B cell (primary cell): ENCODE results near the gene CFAP44. TPM values are rescaled to one million over a fixed set of nuclear protein-coding genes. Genes with fewer than 3 reads are reported as not detected.

ENCODE experiments used
- ATAC-seq: fragments of 200-7000 bp; cut with Tn5 transposase; one replicate; pipeline ENCODE4 v1.10.0; 2021; ENCODE audit warnings: low read depth, mild to moderate bottlenecking, moderate number of reproducible peaks, moderate library complexity
- CTCF ChIA-PET: fragments of 350-600 bp; sonication (Branson Sonifier 250); formaldehyde crosslinking; loops from one replicate; lab custom pipeline; 2021; ENCODE audit warnings: antibody characterized with exemption, inconsistent platforms; lab: Charles Lee
- POLR2A ChIA-PET: fragments of 350-600 bp; sonication (Branson Sonifier 250); formaldehyde crosslinking; loops from one replicate; lab custom pipeline; 2021; ENCODE audit warnings: antibody characterized with exemption; lab: Charles Lee
- DNase-seq: peaks from one replicate; pipeline ENCODE4 v3.0.0; 2013
- H2AFZ ChIP-seq: 2 replicates; pipeline ENCODE4 v1.6.1; 2012; ENCODE audit warnings: mild to moderate bottlenecking, low read depth, low read length; ENCODE audit not compliant: insufficient read depth, poor library complexity, severe bottlenecking
- H3K27ac ChIP-seq, 2 donors: 1 replicate in 1 of 2; 2 replicates in 1 of 2; pipeline ENCODE4 v1.5.1; 2012 to 2013; ENCODE audit warnings: low read length in 2 of 2, mild to moderate bottlenecking in 2 of 2, moderate library complexity in 1 of 2
- H3K27me3 ChIP-seq, 4 experiments: fragments of 200-600 bp in 1 of 4; sonication (generic) in 1 of 4; replicated peaks in 1 of 4; 1 replicate in 2 of 4; 2 replicates in 2 of 4; pipeline versions ENCODE4 v1.6.1 to v1.7.0; 2013 to 2016; ENCODE audit warnings: low read length in 3 of 4, mild to moderate bottlenecking in 2 of 4, mixed read lengths in 1 of 4, moderate library complexity in 1 of 4; ENCODE audit not compliant: insufficient read depth in 4 of 4, control insufficient read depth in 3 of 4; ENCODE audit errors: control extremely low read depth in 1 of 4
- H3K36me3 ChIP-seq, 2 experiments: replicated peaks in 1 of 2; 1 replicate in 1 of 2; 2 replicates in 1 of 2; pipeline versions ENCODE4 v1.6.1 to v1.7.1; 2013; ENCODE audit warnings: low read length in 1 of 2; ENCODE audit not compliant: insufficient read depth in 2 of 2, control insufficient read depth in 1 of 2; ENCODE audit errors: control extremely low read depth in 1 of 2, extremely low read depth in 1 of 2
- H3K4me1 ChIP-seq, 2 donors: fragments of 200-600 bp in 1 of 2; sonication (generic) in 1 of 2; 1 replicate in 1 of 2; 2 replicates in 1 of 2; pipeline versions ENCODE4 v1.5.1 to v1.6.1; 2013 to 2017; ENCODE audit warnings: low read length in 2 of 2; ENCODE audit not compliant: control insufficient read depth in 2 of 2, insufficient read depth in 2 of 2
- H3K4me2 ChIP-seq: replicated peaks from 2 replicates; pipeline ENCODE3; 2012; ENCODE audit warnings: mild to moderate bottlenecking, low read depth, low read length; ENCODE audit not compliant: poor library complexity, severe bottlenecking
- H3K4me3 ChIP-seq, 5 experiments: fragments of 200-600 bp in 1 of 5; sonication (generic) in 1 of 5; 1 replicate in 3 of 5; 2 replicates in 2 of 5; pipeline versions ENCODE4 v1.5.1 to v1.7.0; 2011 to 2016; ENCODE audit warnings: low read length in 4 of 5, mild to moderate bottlenecking in 4 of 5, low read depth in 2 of 5, control low read depth in 1 of 5, moderate library complexity in 1 of 5; ENCODE audit not compliant: insufficient read depth in 1 of 5; ENCODE audit errors: control extremely low read depth in 1 of 5, extremely low read depth in 1 of 5
- H3K79me2 ChIP-seq: fragments of 200-600 bp; sonication (generic); one replicate; pipeline ENCODE4 v1.6.0; 2016; ENCODE audit warnings: low read length; ENCODE audit not compliant: control insufficient read depth, insufficient read depth
- H3K9ac ChIP-seq: fragments of 200-600 bp; sonication (generic); 2 replicates; pipeline ENCODE4 v1.6.1; 2017; ENCODE audit warnings: mild to moderate bottlenecking, low read length, moderate library complexity
- H3K9me3 ChIP-seq, 3 donors: one replicate each; pipeline versions ENCODE4 v1.6.1 to v1.7.1; 2013; ENCODE audit warnings: low read length in 2 of 3; ENCODE audit not compliant: control insufficient read depth in 2 of 3, insufficient read depth in 1 of 3; ENCODE audit errors: control extremely low read depth in 1 of 3
- H4K20me1 ChIP-seq: 2 replicates; pipeline ENCODE4 v1.6.0; 2012; ENCODE audit warnings: mild to moderate bottlenecking, low read length; ENCODE audit not compliant: insufficient read depth, control insufficient read depth, poor library complexity, severe bottlenecking
- H3K27ac Mint-ChIP-seq: one replicate; pipeline ENCODE4 v1.8.0; 2021; ENCODE audit warnings: mixed read lengths
- H3K27me3 Mint-ChIP-seq: one replicate; pipeline ENCODE4 v1.8.0; 2021; ENCODE audit warnings: mixed read lengths
- H3K4me1 Mint-ChIP-seq: one replicate; pipeline ENCODE4 v1.8.0; 2021; ENCODE audit warnings: mixed read lengths
- H3K4me3 Mint-ChIP-seq: one replicate; pipeline ENCODE4 v1.8.0; 2021; ENCODE audit warnings: mixed read lengths
- H3K9me3 Mint-ChIP-seq: one replicate; pipeline ENCODE4 v1.8.0; 2022; ENCODE audit warnings: mixed read lengths; ENCODE audit not compliant: insufficient read depth
- EZH2 ChIP-seq: IDR thresholded peaks from 2 replicates; pipeline ENCODE4 v1.6.1; 2012; ENCODE audit warnings: borderline replicate concordance, low read depth, mild to moderate bottlenecking, moderate library complexity, low read length; ENCODE audit not compliant: insufficient read depth, poor library complexity, severe bottlenecking
- WGBS: methylation state at CpG from one replicate; pipeline ENCODE4 v1.1.5; 2013; ENCODE audit warnings: missing lambda C conversion rate; ENCODE audit not compliant: insufficient coverage; 5-methylcytosine and 5-hydroxymethylcytosine counted together
- intact Hi-C: fragments of 100-400 bp; cut with micrococcal nuclease; formaldehyde crosslinking; loops from one replicate; pipeline ENCODE4 v1.10.0; 2022
- polyA plus RNA-seq: library from polyadenylated mRNA; depleted of rRNA; stranded (reverse); fragments of >200 nt; gene quantifications from 2 replicates; pipeline ENCODE4 v1.2.3, GENCODE V29; 2012
- small RNA-seq: library from RNA; depleted of rRNA; stranded (forward); fragments of <200 nt; gene quantifications from one replicate; pipeline ENCODE3, GENCODE V24; 2012; ENCODE audit warnings: low replicate concordance, low read depth; ENCODE audit not compliant: insufficient read length
- total RNA-seq, 2 donors: library from RNA; stranded (reverse); fragments of 120-200 nt in 1 of 2; gene quantifications; 1 replicate in 1 of 2; 2 replicates in 1 of 2; pipeline versions ENCODE4 v1.2.3 to v1.2.4, GENCODE V29; 2013 to 2022
- TF ChIP-seq, protein P1 (sequence below): fragments of 200-600 bp; IDR thresholded peaks from one replicate; pipeline ENCODE4 v1.8.0; 2022; ENCODE audit warnings: antibody characterized with exemption, mild to moderate bottlenecking

Gene CFAP44
- total and polyA plus RNA-seq, 2 donors (not counting 1 experiment from before 2014, with no cell fraction given): 6.6 to 33.8 TPM

GRCh38 chr3:113404637-113405036, 36.7 kb downstream of the CFAP44 start:
- Mint-ChIP-seq H3K9me3 (no peaks in the 10 kb centered on the region), H3K4me3 (no peak overlapping the region), H3K4me1 (no peaks in the 10 kb centered on the region), H3K27ac (no peak overlapping the region), H3K27me3 (no peaks in the 10 kb centered on the region)
- Histone ChIP-seq H3K27me3 (no peaks in the 10 kb centered on the region), H3K4me1 (no peaks in the 10 kb centered on the region), H3K27ac (no peak overlapping the region), H3K9ac (no peak overlapping the region), H3K4me3 (no peak overlapping the region), H4K20me1 (no peaks in the 10 kb centered on the region), H3K9me3 (no peaks in the 10 kb centered on the region), H2AFZ (no peak overlapping the region), H3K36me3 (peaks cover 4 to 6% of the 10 kb centered on the region in 2 experiments), H3K4me2 (no peak overlapping the region), H3K79me2 (no peaks in the 10 kb centered on the region)
- intact Hi-C loops: no loop called here
- ChIA-PET CTCF (no interaction called here), POLR2A (no interaction called here)
- WGBS: 100% methylated on average over 1 of the region's 1 CpG
- DNase-seq: no peak
- ATAC-seq: no peak
- TF ChIP-seq, protein P1, sequence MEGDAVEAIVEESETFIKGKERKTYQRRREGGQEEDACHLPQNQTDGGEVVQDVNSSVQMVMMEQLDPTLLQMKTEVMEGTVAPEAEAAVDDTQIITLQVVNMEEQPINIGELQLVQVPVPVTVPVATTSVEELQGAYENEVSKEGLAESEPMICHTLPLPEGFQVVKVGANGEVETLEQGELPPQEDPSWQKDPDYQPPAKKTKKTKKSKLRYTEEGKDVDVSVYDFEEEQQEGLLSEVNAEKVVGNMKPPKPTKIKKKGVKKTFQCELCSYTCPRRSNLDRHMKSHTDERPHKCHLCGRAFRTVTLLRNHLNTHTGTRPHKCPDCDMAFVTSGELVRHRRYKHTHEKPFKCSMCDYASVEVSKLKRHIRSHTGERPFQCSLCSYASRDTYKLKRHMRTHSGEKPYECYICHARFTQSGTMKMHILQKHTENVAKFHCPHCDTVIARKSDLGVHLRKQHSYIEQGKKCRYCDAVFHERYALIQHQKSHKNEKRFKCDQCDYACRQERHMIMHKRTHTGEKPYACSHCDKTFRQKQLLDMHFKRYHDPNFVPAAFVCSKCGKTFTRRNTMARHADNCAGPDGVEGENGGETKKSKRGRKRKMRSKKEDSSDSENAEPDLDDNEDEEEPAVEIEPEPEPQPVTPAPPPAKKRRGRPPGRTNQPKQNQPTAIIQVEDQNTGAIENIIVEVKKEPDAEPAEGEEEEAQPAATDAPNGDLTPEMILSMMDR: no peak
- TF ChIP-seq EZH2: no peak

Small RNAs within 50 kb of the gene (small RNA-seq; reads per million reads assigned to genes)
- gene MIR8076: not detected

Other genes with a start within 250 kb of the CFAP44 start
- 0.12 and 0.78 TPM in 2 replicates for gene BOC, start 229.9 kb downstream of the CFAP44 start, total RNA-seq
- 0.58 and 2.0 TPM in 2 replicates for gene BOC, start 229.9 kb downstream of the CFAP44 start, polyA plus RNA-seq
- gene SPICE1, start 73.7 kb upstream of the CFAP44 start, total RNA-seq: 40.2 and 51.4 TPM in 2 replicates
- gene SPICE1, start 73.7 kb upstream of the CFAP44 start, polyA plus RNA-seq: 5.6 and 6.9 TPM in 2 replicates
- 75.4 and 84.4 TPM in 2 replicates for gene SIDT1, start 91.1 kb upstream of the CFAP44 start, total RNA-seq
- 53.2 and 61.2 TPM in 2 replicates for gene SIDT1, start 91.1 kb upstream of the CFAP44 start, polyA plus RNA-seq